PC-3 (cell line): ENCODE data around the gene PTPRN2.

Experiments used
- CTCF ChIP-seq: fragments of 300-600 bp; sonication (generic); conservative IDR thresholded peaks from 2 replicates; pipeline ENCODE4 v1.5.1; 2017; ENCODE audit warnings: antibody characterized with exemption, low read depth, mild to moderate bottlenecking, low read length
- EZH2phosphoT487 ChIP-seq: fragments of 300-600 bp; sonication (generic); IDR thresholded peaks from 2 replicates; pipeline ENCODE4 v1.6.1; 2018; ENCODE audit warnings: mild to moderate bottlenecking, antibody characterized with exemption, low read length, borderline replicate concordance

GRCh38 chr7:157540020-157540419 lies 1047.6 kb downstream of the PTPRN2 start:
- TF ChIP-seq CTCF (no peak), EZH2phosphoT487 (no peak)
